NCI-H510A treated with DMSO at 0.1 percent for 48 hours (cell line): ENCODE data around the gene DCAF5.
"Not testable (repeated sequence)": the region's sequence is repeated elsewhere in the genome, so short reads cannot be mapped to it uniquely, and the experiment has no call there.

Experiments used
- DNase-seq: peaks from one replicate; lab custom pipeline; 2025; lab: John Stamatoyannopoulos, UW

Gene DCAF5

GRCh38 chr14:69094481-69094880, 58.4 kb downstream of the DCAF5 start:
- no peak for DNase-seq

DNA sequence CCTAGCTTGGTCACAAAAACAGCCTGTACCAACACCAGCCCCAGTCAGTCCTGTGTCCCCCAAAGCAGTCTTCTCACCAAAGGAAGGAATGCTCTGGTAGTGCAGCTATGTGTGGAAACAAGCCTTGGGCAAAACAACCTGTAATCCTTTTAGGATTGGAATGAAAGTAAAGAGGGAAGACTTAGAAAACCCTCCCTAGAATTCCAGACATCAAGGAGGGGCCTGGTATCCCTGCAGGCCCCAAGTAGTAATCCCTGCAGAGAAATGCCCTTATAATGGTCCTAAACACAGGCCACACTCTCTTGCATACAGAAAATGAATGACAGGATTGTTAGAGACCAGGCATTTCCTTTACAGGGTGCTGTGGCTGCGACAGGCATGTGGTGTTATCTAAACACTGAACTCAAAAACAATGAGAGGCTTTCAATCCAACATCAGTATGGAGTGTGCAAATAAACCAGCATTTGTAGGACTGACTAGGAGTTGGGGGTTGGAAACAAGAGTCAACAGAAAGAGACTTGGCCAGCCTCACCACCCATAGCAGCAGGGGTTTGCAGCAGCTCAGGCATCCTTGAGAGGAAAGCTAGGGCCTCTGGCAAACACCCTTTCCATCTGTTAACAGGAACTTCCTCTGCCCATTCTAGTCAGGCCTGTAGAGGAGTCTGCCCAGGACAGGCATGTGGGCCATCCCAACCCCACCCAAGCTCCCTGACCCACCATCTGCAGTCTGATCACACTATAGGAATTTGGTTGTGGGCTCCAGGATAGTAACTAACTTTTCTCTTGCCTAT, 59.1 kb downstream of the DCAF5 start:
- no peak for DNase-seq

GRCh38 chr14:69092840-69093422, 60.0 kb downstream of the DCAF5 start:
- no peak for DNase-seq

GRCh38 chr14:69091695-69092094, 61.2 kb downstream of the DCAF5 start:
- DNase-seq: no peak

DNA sequence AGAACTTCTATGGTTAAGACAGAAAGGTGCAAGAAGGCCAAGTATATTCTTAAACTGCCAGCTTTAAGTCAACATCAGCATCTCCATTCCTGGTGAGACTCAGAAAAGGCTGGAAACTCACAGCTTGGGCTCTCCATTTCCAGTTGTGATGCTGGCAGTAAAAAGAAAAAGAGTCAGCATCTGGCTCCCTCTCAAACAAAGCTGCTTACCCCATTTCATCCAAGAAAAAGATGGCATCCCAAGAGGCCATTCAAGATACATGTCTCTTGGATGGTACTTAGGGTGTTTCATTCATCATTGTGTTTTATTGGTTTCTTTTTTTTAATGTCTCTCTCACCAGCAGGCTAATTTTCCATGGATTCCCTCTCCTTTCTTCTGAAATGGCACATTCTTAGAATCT, 61.9 kb downstream of the DCAF5 start:
- no peak for DNase-seq

GRCh38 chr14:69090187-69090789, 62.6 kb downstream of the DCAF5 start:
- DNase-seq: peak; percentile 18

DNA sequence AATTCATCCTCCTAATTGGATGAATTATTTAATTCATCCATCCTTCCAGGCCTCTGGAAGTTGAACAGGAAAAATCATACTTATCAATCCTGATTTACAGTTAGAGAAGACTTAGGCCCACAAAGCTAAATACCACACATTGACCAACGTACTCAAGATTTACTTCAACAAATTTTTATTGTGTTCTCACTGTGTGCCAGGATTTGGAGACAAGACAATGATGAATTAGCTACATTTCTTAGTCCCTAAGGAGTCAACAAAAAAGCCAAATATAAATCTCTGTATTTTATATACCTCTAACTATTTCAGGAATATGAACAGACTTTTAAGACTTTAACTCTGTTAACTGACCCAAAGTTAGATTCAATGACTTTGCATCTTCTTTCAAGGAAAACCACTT, 63.9 kb downstream of the DCAF5 start:
- no peak for DNase-seq

DNA sequence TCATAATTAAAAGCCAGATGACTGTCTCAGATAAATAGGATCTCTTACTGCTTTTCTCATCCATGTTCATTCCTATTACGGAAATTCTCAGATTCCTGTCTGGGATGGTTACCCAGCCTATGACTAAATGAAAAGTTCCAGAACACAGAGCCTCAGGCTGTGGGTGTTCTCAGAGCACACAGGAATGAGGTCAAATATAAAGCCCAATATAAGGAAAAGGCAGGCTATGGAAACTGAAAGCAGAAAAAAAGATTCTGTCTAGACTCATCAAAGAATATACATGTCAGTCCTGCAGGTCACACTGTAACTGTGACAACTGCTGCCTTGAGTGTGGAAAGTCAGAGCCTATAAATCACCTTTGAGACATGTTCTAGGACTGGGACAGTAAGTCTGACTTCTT, 64.3 kb downstream of the DCAF5 start:
- DNase-seq: no peak

DNA sequence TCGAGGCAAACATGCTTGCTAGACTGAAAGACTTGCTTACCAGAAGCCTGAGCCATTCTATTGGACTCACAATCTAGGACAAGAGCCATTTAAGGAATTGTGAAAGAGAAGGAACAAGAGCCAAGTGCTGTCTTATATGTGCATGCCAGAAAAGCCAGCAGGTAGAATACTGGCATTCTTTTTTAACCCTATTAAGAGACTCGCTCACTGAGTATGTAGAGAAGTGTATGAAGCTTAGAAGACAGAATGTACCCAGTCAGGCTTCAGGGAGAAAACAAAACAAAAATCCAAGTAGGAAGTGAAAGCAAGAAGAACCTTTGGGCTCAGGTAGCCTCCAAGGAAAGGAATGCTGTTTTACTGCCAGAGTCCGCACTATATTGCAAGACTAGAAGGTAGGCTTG, 65.9 kb downstream of the DCAF5 start:
- DNase-seq: no peak

GRCh38 chr14:69086537-69086936, 66.4 kb downstream of the DCAF5 start:
- no peak for DNase-seq

GRCh38 chr14:69084023-69084422, 68.9 kb downstream of the DCAF5 start:
- DNase-seq: no peak

DNA sequence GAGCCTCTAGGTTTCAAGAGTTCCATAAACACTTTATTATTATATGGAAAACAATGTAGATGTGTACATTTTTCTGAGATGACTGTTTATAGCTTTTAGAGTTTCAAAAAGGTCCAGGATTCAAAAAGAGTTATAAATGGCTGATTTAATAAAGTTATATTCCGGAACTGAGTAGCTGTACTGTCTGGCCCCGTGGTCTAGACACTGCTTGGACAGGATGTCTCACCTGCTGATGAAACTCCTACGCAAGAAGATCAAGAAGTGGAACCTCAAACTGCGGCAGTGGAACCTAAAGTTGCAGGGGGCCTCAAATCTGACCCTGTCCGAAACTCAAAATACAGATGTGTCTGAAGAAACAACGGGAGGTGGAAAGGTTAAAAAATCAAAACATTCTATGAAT, 69.7 kb downstream of the DCAF5 start:
- DNase-seq: no peak

GRCh38 chr14:69081271-69081670, 71.6 kb downstream of the DCAF5 start:
- DNase-seq: no peak

DNA sequence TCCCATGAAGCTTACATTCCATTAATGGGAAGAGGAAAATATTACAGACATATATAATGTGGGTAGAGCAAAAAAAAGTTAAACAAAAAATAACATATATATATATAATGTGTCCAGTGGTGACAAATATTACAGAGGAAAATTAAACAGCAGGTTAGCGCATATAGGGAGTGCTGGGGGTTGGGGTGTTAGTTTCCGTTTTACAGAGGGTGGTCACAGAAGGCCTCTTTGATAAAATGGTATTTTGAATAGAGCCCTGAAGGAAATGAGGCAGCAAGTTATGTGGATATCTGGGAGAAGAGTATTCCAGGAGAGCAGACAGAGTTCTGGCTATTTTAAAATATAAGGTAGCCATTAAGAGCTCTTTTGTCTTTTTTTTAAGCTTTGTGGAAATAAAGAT, 73.2 kb downstream of the DCAF5 start:
- no peak for DNase-seq

- DNase-seq: no peak
These were observed 73.7 kb downstream of the DCAF5 start for GRCh38 chr14:69079188-69079742.

- no peak for DNase-seq
These were observed 75.1 kb downstream of the DCAF5 start for GRCh38 chr14:69077841-69078240.

DNA sequence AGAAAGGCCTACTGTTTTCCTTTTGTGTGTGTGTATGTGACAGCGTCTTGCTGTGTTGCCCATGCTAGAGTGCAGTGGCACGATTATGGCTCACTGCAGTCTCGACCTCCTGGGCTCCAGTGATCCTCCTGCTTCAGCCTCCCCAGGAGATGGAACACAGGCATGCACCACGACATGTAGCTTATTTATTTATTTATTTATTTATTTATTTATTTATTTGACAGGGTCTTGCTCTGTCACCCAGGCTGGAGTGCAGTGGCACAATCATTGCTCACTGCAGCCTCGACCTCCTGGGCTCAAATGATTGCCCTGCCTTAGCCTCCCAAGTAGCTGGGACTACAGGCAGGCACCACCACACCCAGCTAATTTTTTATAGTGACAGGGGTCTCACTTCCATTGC, 75.7 kb downstream of the DCAF5 start:
- not testable (repeated sequence) for DNase-seq

- DNase-seq: no peak
These were observed 76.6 kb downstream of the DCAF5 start for GRCh38 chr14:69076341-69076740.

GRCh38 chr14:69073915-69074314, 79.0 kb downstream of the DCAF5 start:
- DNase-seq: no peak

DNA sequence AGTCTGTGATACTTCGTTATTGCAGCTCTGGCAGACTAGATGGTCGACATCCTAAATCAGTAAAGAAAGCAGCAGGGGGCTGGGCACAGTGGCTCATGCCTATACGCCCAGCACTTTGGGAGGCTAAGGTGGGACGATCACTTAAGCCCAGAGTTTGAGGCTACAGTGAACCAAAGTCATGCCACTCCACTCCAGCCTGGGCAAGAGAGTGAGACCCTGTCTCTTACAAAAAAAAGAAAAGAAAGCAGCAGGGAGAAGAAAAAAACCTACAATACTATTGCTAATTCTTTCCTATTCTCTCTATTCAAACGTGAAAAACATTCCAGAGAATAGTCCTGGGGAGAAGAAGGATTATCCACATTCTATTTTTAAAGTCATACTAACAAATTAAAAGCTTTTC, 79.5 kb downstream of the DCAF5 start:
- DNase-seq: no peak

- no peak for DNase-seq
These were observed 80.3 kb downstream of the DCAF5 start for GRCh38 chr14:69072584-69072983.

DNA sequence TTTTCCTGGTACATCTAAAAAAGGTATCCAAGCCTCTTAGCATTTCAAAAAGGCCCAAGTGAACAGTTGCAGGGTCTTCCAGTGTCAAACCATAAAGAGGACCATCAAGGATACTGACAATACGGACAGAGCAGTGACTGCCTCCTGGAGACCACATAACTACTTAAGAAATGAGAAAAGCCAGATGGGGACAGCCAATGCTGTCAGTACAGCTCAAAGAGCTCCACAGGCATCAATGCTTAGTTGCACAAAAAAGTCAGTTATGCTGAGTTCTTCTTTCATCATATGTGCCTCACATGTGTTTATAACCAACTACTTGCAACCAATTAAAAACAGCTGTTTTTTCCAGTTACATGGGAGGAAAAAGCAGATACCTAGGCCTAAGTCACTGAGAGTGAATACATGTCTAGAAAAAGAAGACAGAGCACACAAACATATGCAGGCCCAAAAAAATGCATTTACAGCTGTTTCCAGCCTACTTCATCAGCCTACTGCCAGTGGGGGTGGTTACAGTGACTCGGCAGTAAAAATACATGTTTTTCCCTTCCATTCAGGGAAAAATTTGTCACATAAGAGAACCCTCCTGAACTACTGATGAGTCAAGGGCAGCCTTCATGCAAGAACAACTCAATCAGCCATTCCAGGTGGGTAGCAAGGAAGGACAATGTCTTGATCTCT, 84.0 kb downstream of the DCAF5 start:
- no peak for DNase-seq
